Left lobe of liver (tissue), 2 donors: ENCODE results near the gene MTIF3. TPM values are rescaled to one million over a fixed set of nuclear protein-coding genes. Genes with fewer than 3 reads are reported as not detected.
"Not testable (repeated sequence)": the region's sequence is repeated elsewhere in the genome, so short reads cannot be mapped to it uniquely, and the experiment has no call there.

Experiments used
- ATAC-seq: fragments of 200-7000 bp; cut with Tn5 transposase; one replicate; pipeline ENCODE4 v1.9.1; 2020; ENCODE audit warnings: mild to moderate bottlenecking, moderate library complexity
- DNase-seq: peaks from one replicate; pipeline ENCODE4 v3.0.0-alpha.2; 2020; ENCODE audit warnings: low spot score
- total RNA-seq: library from RNA; stranded (reverse); gene quantifications from one replicate; pipeline ENCODE4 v1.2.1, GENCODE V29; 2021
- donor health status: DM: no; HTN: no; CAD: no; lungs with moderate emphysema.
- donor health status: DM: no; HTN: yes; CAD: no.

Gene MTIF3
- total RNA-seq, 1 donor from 2014 or later = 24.0 TPM

- DNase-seq = no peak
- ATAC-seq = no peak
Observed at GRCh38 chr13:27421101-27421871, 29.1 kb downstream of the MTIF3 start.

GRCh38 chr13:27419328-27419727 lies 31.0 kb downstream of the MTIF3 start:
- DNase-seq = no peak
- ATAC-seq = no peak

DNA sequence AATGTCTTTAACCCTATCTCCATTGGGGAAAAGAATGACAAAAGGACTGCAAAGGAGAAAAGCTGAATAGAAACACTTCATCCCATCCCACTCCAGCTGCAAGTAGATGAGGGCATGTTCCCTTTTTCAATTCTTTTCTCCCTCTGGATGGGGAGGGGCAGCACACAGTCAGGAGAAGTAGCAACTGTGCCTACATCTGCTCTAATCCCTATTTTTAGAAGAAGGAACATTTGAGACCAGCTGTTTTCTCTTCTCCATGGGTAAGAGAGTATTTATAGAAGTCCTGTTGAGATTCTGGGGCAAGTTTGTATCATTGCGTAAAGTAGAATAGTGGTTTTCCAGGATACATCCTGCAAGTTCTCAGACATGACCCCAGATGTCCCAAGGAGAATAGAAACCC lies 35.2 kb downstream of the MTIF3 start:
- no peak for ATAC-seq
- no peak for DNase-seq

- ATAC-seq = no peak
- no peak for DNase-seq
Observed at GRCh38 chr13:27411341-27411740, 39.0 kb downstream of the MTIF3 start.

DNA sequence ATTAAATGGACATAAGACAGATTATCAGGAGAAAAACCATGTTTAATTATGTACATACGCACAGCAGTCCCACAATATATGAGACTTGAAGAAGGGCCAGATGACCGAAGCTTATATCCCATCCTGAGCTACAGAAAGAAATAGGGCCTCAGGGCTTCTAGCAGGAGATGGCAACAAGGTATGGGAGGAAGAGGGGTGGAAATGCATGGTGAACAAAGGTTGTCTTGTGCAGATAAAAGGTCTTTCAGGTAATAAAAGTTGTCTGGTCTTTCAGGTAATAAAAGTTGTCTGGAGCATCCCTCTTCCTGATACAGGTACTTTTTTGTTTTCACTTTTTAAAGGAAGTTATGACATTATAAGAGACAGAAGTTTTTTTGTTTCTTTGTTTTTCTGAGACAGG lies 41.4 kb downstream of the MTIF3 start:
- ATAC-seq (no peak), DNase-seq (no peak)

- DNase-seq (no peak), ATAC-seq (no peak)
Observed at GRCh38 chr13:27408074-27408473, 42.3 kb downstream of the MTIF3 start.

- DNase-seq (no peak), ATAC-seq (peak; percentile 49)
Observed at GRCh38 chr13:27406178-27406939, 44.0 kb downstream of the MTIF3 start.

- DNase-seq = no peak
- ATAC-seq = no peak
Observed at GRCh38 chr13:27405546-27406134, 44.7 kb downstream of the MTIF3 start.

GRCh38 chr13:27404680-27405079 lies 45.7 kb downstream of the MTIF3 start:
- peak; percentile 74 for ATAC-seq

GRCh38 chr13:27403727-27404385 lies 46.5 kb downstream of the MTIF3 start:
- DNase-seq (peak; percentile 86), ATAC-seq (peak; percentile 76)

More at GRCh38 chr13:27404680-27405079, 45.7 kb downstream of the MTIF3 start:
- DNase-seq = peak; percentile 88

- peak; percentile 34 for ATAC-seq
- no peak for DNase-seq
Observed at GRCh38 chr13:27403203-27403678, 47.1 kb downstream of the MTIF3 start.

GRCh38 chr13:27401210-27401609 lies 49.2 kb downstream of the MTIF3 start:
- DNase-seq (no peak), ATAC-seq (no peak)

- not testable (repeated sequence) for DNase-seq
Observed at GRCh38 chr13:27400405-27400804, 50.0 kb downstream of the MTIF3 start.

GRCh38 chr13:27398360-27398759 lies 52.0 kb downstream of the MTIF3 start:
- no peak for ATAC-seq
- no peak for DNase-seq

More at GRCh38 chr13:27400405-27400804, 50.0 kb downstream of the MTIF3 start:
- ATAC-seq = not testable (repeated sequence)

DNA sequence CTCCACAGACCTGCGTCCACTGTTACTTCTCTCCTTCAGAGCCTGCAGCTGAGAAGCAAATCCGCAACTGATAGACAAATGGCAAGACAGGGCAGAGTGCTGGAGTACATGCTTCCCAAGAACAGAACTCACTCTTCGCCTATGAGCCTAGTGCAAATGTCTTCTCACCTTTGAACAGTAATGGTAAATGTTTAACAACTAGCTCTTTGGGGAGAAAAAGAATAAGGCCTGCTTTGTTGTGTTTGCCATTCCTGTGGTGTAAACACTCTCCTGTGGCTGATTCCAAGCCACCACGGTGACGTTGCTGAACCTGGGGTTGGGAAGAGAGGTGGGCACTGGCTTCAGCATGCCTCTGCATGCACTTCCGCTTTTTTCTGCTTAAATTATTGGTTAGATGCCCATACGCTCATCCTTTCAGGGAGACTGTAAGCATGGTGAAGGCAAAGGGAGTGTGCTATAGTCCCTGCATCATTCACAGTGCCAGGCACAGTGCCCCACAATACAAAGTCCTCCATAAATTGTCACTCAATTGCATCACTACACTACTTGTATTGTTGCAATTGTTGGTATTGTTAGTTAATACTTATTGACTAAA lies 54.0 kb downstream of the MTIF3 start:
- DNase-seq (no peak), ATAC-seq (peak; percentile 90)

- ATAC-seq = no peak
- DNase-seq = no peak
Observed at GRCh38 chr13:27395007-27395510, 55.3 kb downstream of the MTIF3 start.

GRCh38 chr13:27393101-27393500 lies 57.3 kb downstream of the MTIF3 start:
- DNase-seq = no peak
- ATAC-seq = no peak

- DNase-seq = no peak
Observed at GRCh38 chr13:27391471-27391870, 58.9 kb downstream of the MTIF3 start.

GRCh38 chr13:27389891-27390290 lies 60.5 kb downstream of the MTIF3 start:
- no peak for DNase-seq

More at GRCh38 chr13:27391471-27391870, 58.9 kb downstream of the MTIF3 start:
- ATAC-seq = no peak

DNA sequence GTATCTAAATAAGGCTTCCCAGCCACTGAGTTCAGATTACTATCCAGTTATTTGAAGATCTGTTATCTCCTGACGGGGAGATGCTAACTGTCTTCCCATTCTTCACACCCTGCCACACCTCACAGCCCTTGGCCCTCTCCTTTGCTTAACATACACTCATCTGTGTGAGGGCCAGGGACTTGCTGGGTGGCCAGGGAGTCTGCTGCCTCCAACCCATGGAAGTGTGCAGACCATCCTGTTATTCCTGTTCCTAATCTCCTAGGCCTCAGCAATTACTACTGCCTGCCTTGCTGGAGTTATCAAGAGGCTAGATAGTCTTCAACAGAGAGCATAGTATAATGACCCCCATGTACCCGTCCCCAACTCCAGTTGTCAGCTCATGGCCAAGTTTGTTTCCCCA lies 62.1 kb downstream of the MTIF3 start:
- DNase-seq (no peak), ATAC-seq (no peak)

More at GRCh38 chr13:27389891-27390290, 60.5 kb downstream of the MTIF3 start:
- ATAC-seq = no peak
